ENCODE data around the gene OARD1.

GRCh38 chr6:41021832-41022231 is 50.3 kb downstream of the OARD1 start:
- TF ChIP-seq CTCF (IDR thresholded peaks at IDR 0.05) (no peak), POLR2A (IDR thresholded peaks at IDR 0.05) (no peak)
